Endothelial cell of umbilical vein (primary cell): ENCODE data around the gene DCC. TPM values are rescaled to one million over a fixed set of nuclear protein-coding genes. Genes with fewer than 3 reads are reported as not detected.

Experiments
- BruUV-seq: library from RNA; stranded (reverse); fragments of 400-500 nt; replicated peaks from 2 replicates; lab custom pipeline; 2021; lab: Mats Ljungman, UMichigan
- CTCF ChIA-PET: fragments of 300-600, 350-600 bp; sonication (Branson Sonifier 250); formaldehyde crosslinking; loops from one replicate; lab custom pipeline; 2021; ENCODE audit warnings: antibody characterized with exemption, inconsistent platforms; lab: Charles Lee
- POLR2A ChIA-PET: fragments of 300-600, 350-600 bp; sonication (Branson Sonifier 250); formaldehyde crosslinking; loops from one replicate; lab custom pipeline; 2021; ENCODE audit warnings: antibody characterized with exemption, inconsistent platforms; lab: Charles Lee
- DNase-seq: peaks from one replicate; pipeline ENCODE4 v3.0.0-alpha.2; 2011; ENCODE audit warnings: low read depth, low spot score
- FAIRE-seq: peaks from 2 replicates; lab custom pipeline; 2011; peaks lifted over from hg19 to GRCh38; lab: Jason Lieb, UNC
- H2AFZ ChIP-seq: 2 replicates; pipeline ENCODE4 v1.6.0; 2012; ENCODE audit warnings: low read depth, low read length, control low read depth, inconsistent platforms
- H3K27ac ChIP-seq: 2 replicates; pipeline ENCODE4 v1.5.1; 2011; ENCODE audit warnings: low read depth, mild to moderate bottlenecking, control low read depth, low read length, moderate library complexity; ENCODE audit not compliant: insufficient read depth
- H3K27me3 ChIP-seq, 2 experiments: 2 replicates each; pipeline versions ENCODE4 v1.6.0 to v1.6.1; 2011; ENCODE audit warnings: low read length in 2 of 2, mixed read lengths in 1 of 2; ENCODE audit not compliant: control insufficient read depth in 2 of 2, insufficient read depth in 2 of 2
- H3K36me3 ChIP-seq, 2 experiments: 2 replicates in 1 of 2; 3 replicates in 1 of 2; pipeline ENCODE4 v1.5.1; 2011; ENCODE audit warnings: low read length in 2 of 2, mild to moderate bottlenecking in 1 of 2, moderate library complexity in 1 of 2; ENCODE audit not compliant: control insufficient read depth in 2 of 2, insufficient read depth in 2 of 2; ENCODE audit errors: extremely low read depth in 1 of 2
- H3K4me1 ChIP-seq: 3 replicates; pipeline ENCODE4 v1.5.1; 2011; ENCODE audit warnings: mild to moderate bottlenecking, low read length; ENCODE audit not compliant: control insufficient read depth, insufficient read depth; ENCODE audit errors: extremely low read depth
- H3K4me2 ChIP-seq: 2 replicates; pipeline ENCODE4 v1.6.1; 2011; ENCODE audit warnings: low read length, control low read depth, mixed read lengths; ENCODE audit not compliant: insufficient read depth
- H3K4me3 ChIP-seq, 3 experiments: fragments of 200-600 bp in 1 of 3; sonication (generic), shearing (Covaris generic) in 1 of 3; replicated peaks in 1 of 3; 2 replicates each; pipeline ENCODE4 v1.5.1; 2011 to 2016; ENCODE audit warnings: control low read depth in 3 of 3, low read length in 3 of 3, mild to moderate bottlenecking in 2 of 3, inconsistent platforms in 1 of 3, low read depth in 1 of 3, moderate library complexity in 1 of 3; ENCODE audit not compliant: insufficient read depth in 1 of 3
- H3K79me2 ChIP-seq: 2 replicates; pipeline ENCODE4 v1.6.0; 2012; ENCODE audit warnings: low read length, inconsistent platforms; ENCODE audit not compliant: control insufficient read depth, insufficient read depth
- H3K9ac ChIP-seq: replicated peaks from 2 replicates; pipeline ENCODE3; 2011; ENCODE audit warnings: low read length, control low read depth; ENCODE audit not compliant: insufficient read depth; ENCODE audit errors: extremely low read depth
- H3K9me1 ChIP-seq: replicated peaks from 3 replicates; pipeline ENCODE4 v1.6.0; 2011; ENCODE audit warnings: mild to moderate bottlenecking, low read length; ENCODE audit not compliant: control insufficient read depth, insufficient read depth; ENCODE audit errors: extremely low read depth
- H3K9me3 ChIP-seq: replicated peaks from 2 replicates; pipeline ENCODE4 v1.5.1; 2012; ENCODE audit warnings: low read length, inconsistent platforms; ENCODE audit not compliant: control insufficient read depth, insufficient read depth
- H4K20me1 ChIP-seq: replicated peaks from 2 replicates; pipeline ENCODE3; 2011; ENCODE audit warnings: mild to moderate bottlenecking, low read length; ENCODE audit not compliant: control insufficient read depth, insufficient read depth; ENCODE audit errors: extremely low read depth
- EZH2 ChIP-seq: IDR thresholded peaks from 2 replicates; pipeline ENCODE4 v1.6.1; 2012; ENCODE audit warnings: borderline replicate concordance, low read depth, mild to moderate bottlenecking, moderate library complexity, low read length, inconsistent platforms; ENCODE audit not compliant: severe bottlenecking
- FOS ChIP-seq: IDR thresholded peaks from 2 replicates; pipeline ENCODE4 v1.6.1; 2011; ENCODE audit warnings: mild to moderate bottlenecking, low read length, moderate library complexity, borderline replicate concordance; ENCODE audit not compliant: insufficient read depth
- GATA2 ChIP-seq: IDR thresholded peaks from 2 replicates; pipeline ENCODE4 v1.7.0; 2011; ENCODE audit warnings: low read depth, mild to moderate bottlenecking, moderate library complexity, mixed read lengths, low read length; ENCODE audit not compliant: insufficient read length, insufficient read depth
- JUN ChIP-seq: IDR thresholded peaks from 2 replicates; pipeline ENCODE4 v1.6.1; 2011; ENCODE audit warnings: borderline replicate concordance, low read depth; ENCODE audit not compliant: insufficient read length, insufficient read depth
- MYC ChIP-seq: IDR thresholded peaks from one replicate; pipeline ENCODE4 v1.6.1; 2011; ENCODE audit warnings: mild to moderate bottlenecking, low read depth, low read length
- POLR2A ChIP-seq: IDR thresholded peaks from 2 replicates; pipeline ENCODE4 v1.6.1; 2012; ENCODE audit warnings: low read depth, mild to moderate bottlenecking, control low read depth, low read length
- POLR2AphosphoS5 ChIP-seq: IDR thresholded peaks from 2 replicates; pipeline ENCODE4 v1.6.1; 2012; ENCODE audit warnings: low read depth, mild to moderate bottlenecking, control low read depth, low read length, moderate library complexity; ENCODE audit not compliant: insufficient read depth
- dilution Hi-C: fragments of 300-500 bp; cut with MboI; formaldehyde crosslinking; loops from one replicate; pipeline ENCODE4 v1.15.0; 2019; ENCODE audit warnings: low sequenced_read_pairs; ENCODE audit not compliant: extremely low pct_ligation_motif_present
- intact Hi-C: fragments of 100-400 bp; cut with micrococcal nuclease; formaldehyde crosslinking; loops from one replicate; pipeline ENCODE4 v1.10.0; 2022
- polyA plus RNA-seq, 4 experiments: library from polyadenylated mRNA; depleted of rRNA in 3 of 4; stranded (reverse) in 3 of 4; unstranded in 1 of 4; fragments of >200 nt; gene quantifications; 2 replicates each; pipeline versions ENCODE4 v1.2.1 to v1.2.3, GENCODE V29; 2011 to 2012; ENCODE audit warnings: missing spikeins in 1 of 4
- total RNA-seq: library from RNA; stranded (reverse); gene quantifications from 2 replicates; pipeline ENCODE4 v1.2.3, GENCODE V29; 2021
- TF ChIP-seq, protein P1 (sequence below): IDR thresholded peaks from 2 replicates; pipeline ENCODE4 v1.6.1; 2011; ENCODE audit not compliant: insufficient read depth, insufficient read length
- TF ChIP-seq, protein P2 (sequence below), 2 donors: IDR thresholded peaks; 1 replicate in 1 of 2; 2 replicates in 1 of 2; pipeline ENCODE4 v1.5.1; 2011; ENCODE audit warnings: low read length in 2 of 2, mild to moderate bottlenecking in 2 of 2, moderate library complexity in 2 of 2, control low read depth in 1 of 2, inconsistent platforms in 1 of 2, low read depth in 1 of 2; ENCODE audit not compliant: insufficient read depth in 1 of 2; ENCODE audit errors: extremely low read depth in 1 of 2

Gene DCC
- total and polyA plus RNA-seq, 2 donors (not counting 3 experiments of a cell fraction or from before 2014, with no cell fraction given): not detected

DNA sequence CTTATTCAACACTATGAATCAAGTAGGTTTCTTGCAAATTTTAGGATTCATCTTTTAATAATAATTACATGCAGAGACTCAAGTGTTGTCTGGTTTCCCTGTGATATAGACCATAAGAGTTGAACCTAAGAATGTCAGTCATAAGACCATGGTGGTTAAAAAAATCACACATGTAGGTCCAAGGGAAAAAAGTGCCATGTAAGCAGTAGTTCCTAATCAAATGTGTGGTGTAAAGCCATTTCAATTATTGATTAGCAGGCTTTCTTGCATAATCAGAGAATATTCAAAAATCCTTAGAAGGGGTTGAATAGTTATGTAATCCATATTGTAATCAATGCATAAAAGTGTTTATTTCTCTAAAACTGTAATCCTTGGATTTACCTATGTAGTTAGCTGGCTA, 93.8 kb downstream of the DCC start:
- CTCF ChIA-PET: no interaction called here
- peaks cover 5% of the 10 kb centered on the region for H3K9me3 ChIP-seq
- intact Hi-C loops (no loop called here), dilution Hi-C loops (no loop called here)
- no peaks in the 10 kb centered on the region for H3K79me2 ChIP-seq
- no peak overlapping the region for H2AFZ ChIP-seq
- H3K9ac ChIP-seq: no peak overlapping the region
- no peak for TF ChIP-seq POLR2A
- no peak for TF ChIP-seq MYC
- TF ChIP-seq EZH2: no peak
- TF ChIP-seq FOS: no peak
- no peak for TF ChIP-seq GATA2
- TF ChIP-seq POLR2AphosphoS5: no peak
- TF ChIP-seq JUN: no peak
- no peaks in the 10 kb centered on the region for H3K9me1 ChIP-seq
- H3K27ac ChIP-seq: no peak overlapping the region
- no peaks in the 10 kb centered on the region for H3K36me3 ChIP-seq
- FAIRE-seq: no peak
- POLR2A ChIA-PET: no interaction called here
- no peak overlapping the region for H3K4me2 ChIP-seq
- no peak overlapping the region for H3K4me3 ChIP-seq
- H4K20me1 ChIP-seq: no peaks in the 10 kb centered on the region
- H3K4me1 ChIP-seq: no peaks in the 10 kb centered on the region
- BruUV-seq: no TSS peak
- no peak for DNase-seq
- H3K27me3 ChIP-seq: no peaks in the 10 kb centered on the region

DNA sequence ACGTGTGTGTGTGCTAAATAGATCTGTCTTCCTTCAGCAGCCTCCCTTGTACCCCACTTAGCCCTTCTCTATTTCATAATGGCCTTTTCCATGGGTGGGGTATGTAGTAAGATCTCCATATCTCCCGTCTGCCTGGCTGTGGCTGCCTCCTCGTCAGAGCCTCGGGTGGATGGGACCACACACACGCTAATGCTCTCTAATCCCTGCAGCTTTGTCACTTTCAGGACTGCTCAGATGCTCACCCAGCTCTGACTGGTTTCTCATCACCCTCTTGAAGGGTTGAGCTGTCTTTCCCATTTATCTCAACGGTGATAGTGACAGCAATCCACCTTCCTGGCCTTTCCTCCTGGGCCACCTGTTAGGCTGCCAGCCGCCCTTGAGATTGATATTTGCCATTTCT, 95.3 kb downstream of the DCC start:
- no peaks in the 10 kb centered on the region for H3K36me3 ChIP-seq
- FAIRE-seq: no peak
- no peak overlapping the region for H3K27ac ChIP-seq
- CTCF ChIA-PET: no interaction called here
- intact Hi-C loops: no loop called here
- no peak overlapping the region for H2AFZ ChIP-seq
- no peak overlapping the region for H3K4me2 ChIP-seq
- dilution Hi-C loops: no loop called here
- H3K79me2 ChIP-seq: no peaks in the 10 kb centered on the region
- H3K4me1 ChIP-seq: no peaks in the 10 kb centered on the region
- H3K9me3 ChIP-seq: peaks cover 5% of the 10 kb centered on the region
- TF ChIP-seq FOS: no peak
- TF ChIP-seq, protein P1, sequence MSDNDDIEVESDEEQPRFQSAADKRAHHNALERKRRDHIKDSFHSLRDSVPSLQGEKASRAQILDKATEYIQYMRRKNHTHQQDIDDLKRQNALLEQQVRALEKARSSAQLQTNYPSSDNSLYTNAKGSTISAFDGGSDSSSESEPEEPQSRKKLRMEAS: no peak
- TF ChIP-seq JUN: no peak
- TF ChIP-seq GATA2: no peak
- no peak for TF ChIP-seq EZH2
- TF ChIP-seq, protein P2, sequence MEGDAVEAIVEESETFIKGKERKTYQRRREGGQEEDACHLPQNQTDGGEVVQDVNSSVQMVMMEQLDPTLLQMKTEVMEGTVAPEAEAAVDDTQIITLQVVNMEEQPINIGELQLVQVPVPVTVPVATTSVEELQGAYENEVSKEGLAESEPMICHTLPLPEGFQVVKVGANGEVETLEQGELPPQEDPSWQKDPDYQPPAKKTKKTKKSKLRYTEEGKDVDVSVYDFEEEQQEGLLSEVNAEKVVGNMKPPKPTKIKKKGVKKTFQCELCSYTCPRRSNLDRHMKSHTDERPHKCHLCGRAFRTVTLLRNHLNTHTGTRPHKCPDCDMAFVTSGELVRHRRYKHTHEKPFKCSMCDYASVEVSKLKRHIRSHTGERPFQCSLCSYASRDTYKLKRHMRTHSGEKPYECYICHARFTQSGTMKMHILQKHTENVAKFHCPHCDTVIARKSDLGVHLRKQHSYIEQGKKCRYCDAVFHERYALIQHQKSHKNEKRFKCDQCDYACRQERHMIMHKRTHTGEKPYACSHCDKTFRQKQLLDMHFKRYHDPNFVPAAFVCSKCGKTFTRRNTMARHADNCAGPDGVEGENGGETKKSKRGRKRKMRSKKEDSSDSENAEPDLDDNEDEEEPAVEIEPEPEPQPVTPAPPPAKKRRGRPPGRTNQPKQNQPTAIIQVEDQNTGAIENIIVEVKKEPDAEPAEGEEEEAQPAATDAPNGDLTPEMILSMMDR (IDR thresholded peaks at IDR 0.05; ENCODE audit: extremely low read depth in 1 of 2, insufficient read depth in 1 of 2, low read depth in 1 of 2, low read length in 2 of 2): no peak
- TF ChIP-seq MYC: no peak
- no peak for TF ChIP-seq POLR2AphosphoS5
- no peak for TF ChIP-seq POLR2A
- DNase-seq: no peak
- no peaks in the 10 kb centered on the region for H4K20me1 ChIP-seq
- POLR2A ChIA-PET: no interaction called here
- H3K27me3 ChIP-seq: no peaks in the 10 kb centered on the region
- no peak overlapping the region for H3K4me3 ChIP-seq
- BruUV-seq: no TSS peak
- no peak overlapping the region for H3K9ac ChIP-seq
- H3K9me1 ChIP-seq: no peaks in the 10 kb centered on the region
